Astrocyte (in vitro differentiated cells and primary cell): ENCODE measurements around the gene SBF2. TPM values are rescaled to one million over a fixed set of nuclear protein-coding genes. Genes with fewer than 3 reads are reported as not detected.

Experiments
- DNase-seq: peaks from one replicate; pipeline ENCODE4 v3.0.0-alpha.2; 2010; ENCODE audit warnings: low read depth
- FAIRE-seq: peaks from 2 replicates; lab custom pipeline; 2011; peaks lifted over from hg19 to GRCh38; lab: Jason Lieb, UNC
- H2AFZ ChIP-seq: 2 replicates; pipeline ENCODE4 v1.6.0; 2012; ENCODE audit warnings: low read depth, low read length, inconsistent platforms
- H3K27ac ChIP-seq: 2 replicates; pipeline ENCODE4 v1.5.1; 2011; ENCODE audit warnings: low read depth, low read length, inconsistent platforms
- H3K27me3 ChIP-seq: 2 replicates; pipeline ENCODE4 v1.6.0; 2011; ENCODE audit warnings: low read length, inconsistent platforms; ENCODE audit not compliant: insufficient read depth
- H3K36me3 ChIP-seq: 2 replicates; pipeline ENCODE4 v1.5.1; 2011; ENCODE audit warnings: low read length, inconsistent platforms; ENCODE audit not compliant: insufficient read depth
- H3K4me1 ChIP-seq: 2 replicates; pipeline ENCODE4 v1.5.1; 2011; ENCODE audit warnings: low read length, inconsistent platforms; ENCODE audit not compliant: insufficient read depth
- H3K4me2 ChIP-seq: 2 replicates; pipeline ENCODE4 v1.6.0; 2012; ENCODE audit warnings: low read length, inconsistent platforms
- H3K4me3 ChIP-seq: 2 replicates; pipeline ENCODE4 v1.5.1; 2011; ENCODE audit warnings: low read depth, mild to moderate bottlenecking, low read length, inconsistent platforms; ENCODE audit not compliant: insufficient read depth
- H3K79me2 ChIP-seq: 2 replicates; pipeline ENCODE4 v1.6.0; 2012; ENCODE audit warnings: mild to moderate bottlenecking, low read length, inconsistent platforms; ENCODE audit not compliant: insufficient read depth
- H3K9ac ChIP-seq: 2 replicates; pipeline ENCODE4 v1.6.0; 2012; ENCODE audit warnings: mild to moderate bottlenecking, low read length, inconsistent platforms
- H3K9me3 ChIP-seq: 2 replicates; pipeline ENCODE4 v1.5.1; 2012; ENCODE audit warnings: low read depth, mild to moderate bottlenecking, low read length, inconsistent platforms; ENCODE audit not compliant: insufficient read depth
- H4K20me1 ChIP-seq: 2 replicates; pipeline ENCODE4 v1.6.0; 2012; ENCODE audit warnings: low read length, inconsistent platforms; ENCODE audit not compliant: insufficient read depth
- H3K27ac Mint-ChIP-seq: one replicate; pipeline ENCODE4 v1.8.0; 2021; ENCODE audit warnings: mild to moderate bottlenecking, mixed read lengths; ENCODE audit not compliant: unreplicated experiment
- H3K27me3 Mint-ChIP-seq: one replicate; pipeline ENCODE4 v1.8.0; 2021; ENCODE audit warnings: low read depth, mixed read lengths; ENCODE audit not compliant: unreplicated experiment
- H3K36me3 Mint-ChIP-seq: one replicate; pipeline ENCODE4 v1.8.0; 2021; ENCODE audit warnings: low read depth, mixed read lengths; ENCODE audit not compliant: unreplicated experiment
- H3K4me1 Mint-ChIP-seq: one replicate; pipeline ENCODE4 v1.8.0; 2021; ENCODE audit warnings: low read depth, mixed read lengths; ENCODE audit not compliant: unreplicated experiment
- H3K4me3 Mint-ChIP-seq: one replicate; pipeline ENCODE4 v1.8.0; 2021; ENCODE audit warnings: mild to moderate bottlenecking, moderate library complexity, mixed read lengths; ENCODE audit not compliant: unreplicated experiment
- H3K9me3 Mint-ChIP-seq: one replicate; pipeline ENCODE4 v1.8.0; 2021; ENCODE audit warnings: mild to moderate bottlenecking, mixed read lengths; ENCODE audit not compliant: unreplicated experiment
- CTCF ChIP-seq: IDR thresholded peaks from 2 replicates; pipeline ENCODE4 v1.5.1; 2011; ENCODE audit warnings: low read depth, mild to moderate bottlenecking, inconsistent platforms, low read length, moderate library complexity; ENCODE audit not compliant: insufficient read depth
- EZH2 ChIP-seq: IDR thresholded peaks from 2 replicates; pipeline ENCODE4 v1.6.1; 2012; ENCODE audit warnings: mild to moderate bottlenecking, low read length, inconsistent platforms; ENCODE audit not compliant: insufficient read depth
- total RNA-seq: library from RNA; stranded (reverse); gene quantifications from 2 replicates; pipeline ENCODE4 v1.2.1, GENCODE V29; 2021

Gene SBF2
- total RNA-seq, 1 donor from 2014 or later = 50.0 TPM

GRCh38 chr11:10326012-10326964, 32.3 kb upstream of the SBF2 start:
- peak; percentile 5 for FAIRE-seq
- Mint-ChIP-seq H3K27me3 (peaks cover 7% of the 10 kb centered on the region), H3K4me1 (peaks cover 28% of the 10 kb centered on the region), H3K27ac (peak overlapping the region; percentile 53), H3K36me3 (no peaks in the 10 kb centered on the region), H3K4me3 (no peak overlapping the region), H3K9me3 (no peaks in the 10 kb centered on the region)
- no peak for DNase-seq
- H3K9ac ChIP-seq = peak overlapping the region; percentile 57
- H4K20me1 ChIP-seq = no peaks in the 10 kb centered on the region
- H3K27ac ChIP-seq = peak overlapping the region; percentile 68
- H3K79me2 ChIP-seq = no peaks in the 10 kb centered on the region
- no peak overlapping the region for H2AFZ ChIP-seq
- H3K4me3 ChIP-seq = no peak overlapping the region
- H3K27me3 ChIP-seq = no peaks in the 10 kb centered on the region
- H3K36me3 ChIP-seq = no peaks in the 10 kb centered on the region
- no peaks in the 10 kb centered on the region for H3K9me3 ChIP-seq
- H3K4me2 ChIP-seq = peak overlapping the region; percentile 67
- TF ChIP-seq EZH2 (no peak), CTCF (no peak)
- H3K4me1 ChIP-seq = peaks cover 67% of the 10 kb centered on the region

DNA sequence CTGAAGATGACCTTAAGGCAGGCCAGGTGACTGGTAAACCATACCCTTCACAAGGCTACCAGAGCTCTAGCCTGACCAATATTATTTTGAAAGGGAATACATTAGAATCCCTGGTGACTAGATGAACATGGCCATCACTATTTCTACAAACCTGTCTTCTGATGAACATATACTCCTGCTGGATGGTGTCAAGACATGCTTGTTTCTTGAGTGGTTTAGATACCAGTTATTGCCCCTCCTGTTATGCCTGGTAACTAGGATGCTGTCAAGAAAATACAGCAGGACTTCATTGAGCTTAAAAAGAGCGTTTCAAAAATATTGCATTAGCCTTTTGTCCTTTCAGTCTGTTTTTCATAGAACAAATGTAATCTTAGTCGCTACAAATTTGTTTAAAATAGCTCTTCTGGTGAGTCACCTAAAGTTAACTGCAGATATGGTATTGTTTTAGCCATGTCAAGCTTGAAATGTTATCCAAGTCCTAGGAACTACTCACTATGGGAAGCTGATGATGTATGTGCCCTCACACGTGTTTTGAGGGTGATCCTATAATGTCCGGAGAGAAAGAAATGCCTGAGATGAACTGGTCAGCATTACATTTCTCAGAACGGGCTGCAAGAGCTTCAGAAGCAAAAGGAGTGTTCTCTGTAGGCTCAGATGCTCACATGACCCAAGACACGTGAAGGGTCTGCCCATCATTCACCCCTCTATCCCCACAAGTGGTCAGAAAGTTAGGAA, 31.4 kb upstream of the SBF2 start:
- DNase-seq (peak; percentile 91), FAIRE-seq (no peak)
- no peak for TF ChIP-seq EZH2
- TF ChIP-seq CTCF = no peak
- Histone ChIP-seq H3K36me3 (no peaks in the 10 kb centered on the region), H3K4me3 (no peak overlapping the region), H2AFZ (no peak overlapping the region), H3K27me3 (no peaks in the 10 kb centered on the region), H3K4me2 (peak overlapping the region; percentile 67), H3K27ac (peak overlapping the region; percentile 68), H3K9ac (peak overlapping the region; percentile 57), H3K9me3 (no peaks in the 10 kb centered on the region), H3K4me1 (peaks cover 67% of the 10 kb centered on the region), H3K79me2 (no peaks in the 10 kb centered on the region), H4K20me1 (no peaks in the 10 kb centered on the region)
- no peaks in the 10 kb centered on the region for H3K9me3 Mint-ChIP-seq
- no peak overlapping the region for H3K4me3 Mint-ChIP-seq
- H3K4me1 Mint-ChIP-seq = peaks cover 28% of the 10 kb centered on the region
- no peaks in the 10 kb centered on the region for H3K36me3 Mint-ChIP-seq
- H3K27ac Mint-ChIP-seq = no peak overlapping the region
- H3K27me3 Mint-ChIP-seq = peaks cover 7% of the 10 kb centered on the region
